CD14-positive monocyte (primary cell): Measurements from ENCODE around the gene MAML3. TPM values are rescaled to one million over a fixed set of nuclear protein-coding genes. Genes with fewer than 3 reads are reported as not detected.

ENCODE experiments used
- DNase-seq, 3 donors: peaks; one replicate each; pipeline ENCODE4 v3.0.0-alpha.2; 2011 to 2022
- H2AFZ ChIP-seq: 2 replicates; pipeline ENCODE4 v1.6.0; 2012; ENCODE audit warnings: mild to moderate bottlenecking, low read depth, low read length, inconsistent platforms; ENCODE audit not compliant: insufficient read depth, poor library complexity, severe bottlenecking
- H3K27ac ChIP-seq, 2 donors: 1 replicate in 1 of 2; 2 replicates in 1 of 2; pipeline ENCODE4 v1.5.1; 2012 to 2013; ENCODE audit warnings: low read length in 2 of 2, control low read depth in 1 of 2, inconsistent platforms in 1 of 2, low read depth in 1 of 2, mild to moderate bottlenecking in 1 of 2
- H3K27me3 ChIP-seq, 2 donors: one replicate each; pipeline versions ENCODE4 v1.6.0 to v1.6.1; 2011 to 2013; ENCODE audit warnings: low read length in 2 of 2; ENCODE audit not compliant: control insufficient read depth in 2 of 2, insufficient read depth in 2 of 2
- H3K36me3 ChIP-seq, 2 donors: replicated peaks in 1 of 2; 1 replicate in 1 of 2; 2 replicates in 1 of 2; pipeline versions ENCODE4 v1.5.1 to v1.6.1; 2012 to 2013; ENCODE audit warnings: low read length in 2 of 2, control low read depth in 1 of 2, inconsistent platforms in 1 of 2, mild to moderate bottlenecking in 1 of 2; ENCODE audit not compliant: insufficient read depth in 2 of 2, control insufficient read depth in 1 of 2
- H3K4me1 ChIP-seq, 2 donors: 1 replicate in 1 of 2; 2 replicates in 1 of 2; pipeline versions ENCODE4 v1.5.1 to v1.6.1; 2012 to 2013; ENCODE audit warnings: low read length in 2 of 2, control low read depth in 1 of 2, inconsistent platforms in 1 of 2, mild to moderate bottlenecking in 1 of 2, moderate library complexity in 1 of 2; ENCODE audit not compliant: insufficient read depth in 2 of 2, control insufficient read depth in 1 of 2
- H3K4me2 ChIP-seq: replicated peaks from 2 replicates; pipeline ENCODE3; 2012; ENCODE audit warnings: low read length, moderate library complexity, mild to moderate bottlenecking; ENCODE audit not compliant: poor library complexity, severe bottlenecking; ENCODE audit errors: extremely low read depth
- H3K4me3 ChIP-seq, 3 experiments: fragments of 200-600 bp in 1 of 3; sonication (generic) in 1 of 3; replicated peaks in 1 of 3; 1 replicate in 2 of 3; 2 replicates in 1 of 3; pipeline ENCODE4 v1.5.1; 2011 to 2013; ENCODE audit warnings: low read length in 3 of 3, mild to moderate bottlenecking in 3 of 3, control low read depth in 2 of 3, low read depth in 2 of 3, inconsistent platforms in 1 of 3, moderate library complexity in 1 of 3
- H3K79me2 ChIP-seq: 2 replicates; pipeline ENCODE4 v1.6.0; 2012; ENCODE audit warnings: mild to moderate bottlenecking, control low read depth, inconsistent platforms, low read length, moderate library complexity; ENCODE audit not compliant: insufficient read depth
- H3K9ac ChIP-seq: 2 replicates; pipeline ENCODE4 v1.6.0; 2017; ENCODE audit warnings: low read length, mild to moderate bottlenecking; ENCODE audit not compliant: insufficient read depth, poor library complexity, severe bottlenecking
- H3K9me3 ChIP-seq, 2 donors: replicated peaks in 1 of 2; 1 replicate in 1 of 2; 2 replicates in 1 of 2; pipeline versions ENCODE4 v1.5.1 to v1.6.1; 2012 to 2013; ENCODE audit warnings: low read length in 2 of 2, control low read depth in 1 of 2; ENCODE audit not compliant: control insufficient read depth in 1 of 2, insufficient read depth in 1 of 2
- H4K20me1 ChIP-seq: 2 replicates; pipeline ENCODE4 v1.6.0; 2012; ENCODE audit warnings: mild to moderate bottlenecking, low read length, control low read depth, moderate library complexity; ENCODE audit not compliant: insufficient read depth
- H3K27ac Mint-ChIP-seq, 7 donors: one replicate each; pipeline ENCODE4 v1.8.0; 2020; ENCODE audit warnings: mild to moderate bottlenecking in 7 of 7, mixed read lengths in 7 of 7, moderate library complexity in 6 of 7, inconsistent platforms in 2 of 7
- H3K27me3 Mint-ChIP-seq, 3 donors: one replicate each; pipeline ENCODE4 v1.8.0; 2021 to 2022; ENCODE audit warnings: low read depth in 3 of 3, mild to moderate bottlenecking in 3 of 3, mixed read lengths in 3 of 3, moderate library complexity in 3 of 3, inconsistent platforms in 1 of 3
- H3K36me3 Mint-ChIP-seq, 2 donors: one replicate each; pipeline ENCODE4 v1.8.0; 2020; ENCODE audit warnings: mixed read lengths in 2 of 2, inconsistent platforms in 1 of 2, mild to moderate bottlenecking in 1 of 2
- H3K4me1 Mint-ChIP-seq: one replicate; pipeline ENCODE4 v1.8.0; 2020; ENCODE audit warnings: mild to moderate bottlenecking, mixed read lengths
- H3K4me3 Mint-ChIP-seq, 2 donors: one replicate each; pipeline ENCODE4 v1.8.0; 2020; ENCODE audit warnings: mild to moderate bottlenecking in 2 of 2, mixed read lengths in 2 of 2, moderate library complexity in 1 of 2
- H3K9me3 Mint-ChIP-seq, 7 donors: one replicate each; pipeline ENCODE4 v1.8.0; 2020 to 2022; ENCODE audit warnings: mixed read lengths in 7 of 7, mild to moderate bottlenecking in 6 of 7, moderate library complexity in 6 of 7, inconsistent platforms in 2 of 7
- WGBS: methylation state at CpG from one replicate; pipeline ENCODE4 v1.1.5; 2013; ENCODE audit warnings: missing lambda C conversion rate; ENCODE audit not compliant: insufficient coverage; 5-methylcytosine and 5-hydroxymethylcytosine counted together
- intact Hi-C, 2 donors: fragments of 100-400 bp; cut with micrococcal nuclease; formaldehyde crosslinking; loops; one replicate each; pipeline versions ENCODE4 v1.15.0 to v1.15.1; 2023
- polyA plus RNA-seq, 3 donors: library from polyadenylated mRNA; depleted of rRNA in 1 of 3; unstranded in 2 of 3; stranded (reverse) in 1 of 3; fragments of 300-500 nt in 2 of 3; fragments of >200 nt in 1 of 3; fragmentation: Illumina TruSeq in 2 of 3; gene quantifications; 1 replicate in 2 of 3; 2 replicates in 1 of 3; pipeline ENCODE4 v1.2.3, GENCODE V29; 2012 to 2021
- TF ChIP-seq, protein P1 (sequence below): fragments of 200-600 bp; IDR thresholded peaks from one replicate; pipeline ENCODE4 v1.8.0; 2022; ENCODE audit warnings: antibody characterized with exemption, mild to moderate bottlenecking

The MAML3 gene
- polyA plus RNA-seq, 3 donors = 1.5 to 6.5 (median 2.3) TPM

DNA sequence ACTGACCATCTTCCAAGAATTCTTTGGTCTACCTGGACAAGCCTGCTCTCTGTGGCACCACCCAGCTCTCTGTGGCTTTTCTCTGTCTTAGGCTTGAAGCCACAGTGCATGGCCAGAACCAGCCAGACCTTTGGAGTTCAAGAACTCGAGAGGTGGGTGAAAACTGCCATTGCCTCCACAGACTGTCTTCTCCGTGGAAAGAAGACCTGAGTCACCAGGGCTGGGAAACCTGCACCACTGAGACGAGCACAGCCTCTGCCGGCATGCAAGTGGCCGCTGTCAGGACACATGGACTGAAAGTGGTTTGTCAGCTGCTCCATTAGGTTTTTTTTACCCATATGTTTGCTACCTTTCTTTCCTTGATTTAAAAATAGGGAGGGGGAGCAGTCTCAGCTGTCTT is 413.9 kb downstream of the MAML3 start:
- no peaks in the 10 kb centered on the region for H3K79me2 ChIP-seq
- 22% methylated on average over 3 of the region's 5 CpGs for WGBS
- H3K27me3 ChIP-seq = no peaks in the 10 kb centered on the region
- Mint-ChIP-seq H3K27ac (peak overlapping the region; percentile 82 to 94 (median 88)), H3K4me3 (no peak overlapping the region), H3K36me3 (peaks cover 7 to 10% of the 10 kb centered on the region in 2 donors), H3K27me3 (peaks cover 0 to 1% (median under 1%) of the 10 kb centered on the region in 3 donors), H3K4me1 (peaks cover 74% of the 10 kb centered on the region), H3K9me3 (peaks cover 0 to 1% (median 0%) of the 10 kb centered on the region in 7 donors)
- intact Hi-C loops = no loop called here
- H3K27ac ChIP-seq = peak overlapping the region; percentile 19 to 76
- H3K9me3 ChIP-seq = no peaks in the 10 kb centered on the region
- peak overlapping the region in 1 of 3 experiments; percentile 61 for H3K4me3 ChIP-seq
- no peak overlapping the region for H3K9ac ChIP-seq
- peaks cover 60 to 77% of the 10 kb centered on the region in 2 donors for H3K4me1 ChIP-seq
- H3K4me2 ChIP-seq = peak overlapping the region; percentile 73
- TF ChIP-seq, protein P1, sequence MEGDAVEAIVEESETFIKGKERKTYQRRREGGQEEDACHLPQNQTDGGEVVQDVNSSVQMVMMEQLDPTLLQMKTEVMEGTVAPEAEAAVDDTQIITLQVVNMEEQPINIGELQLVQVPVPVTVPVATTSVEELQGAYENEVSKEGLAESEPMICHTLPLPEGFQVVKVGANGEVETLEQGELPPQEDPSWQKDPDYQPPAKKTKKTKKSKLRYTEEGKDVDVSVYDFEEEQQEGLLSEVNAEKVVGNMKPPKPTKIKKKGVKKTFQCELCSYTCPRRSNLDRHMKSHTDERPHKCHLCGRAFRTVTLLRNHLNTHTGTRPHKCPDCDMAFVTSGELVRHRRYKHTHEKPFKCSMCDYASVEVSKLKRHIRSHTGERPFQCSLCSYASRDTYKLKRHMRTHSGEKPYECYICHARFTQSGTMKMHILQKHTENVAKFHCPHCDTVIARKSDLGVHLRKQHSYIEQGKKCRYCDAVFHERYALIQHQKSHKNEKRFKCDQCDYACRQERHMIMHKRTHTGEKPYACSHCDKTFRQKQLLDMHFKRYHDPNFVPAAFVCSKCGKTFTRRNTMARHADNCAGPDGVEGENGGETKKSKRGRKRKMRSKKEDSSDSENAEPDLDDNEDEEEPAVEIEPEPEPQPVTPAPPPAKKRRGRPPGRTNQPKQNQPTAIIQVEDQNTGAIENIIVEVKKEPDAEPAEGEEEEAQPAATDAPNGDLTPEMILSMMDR = no peak
- peaks cover under 1% of the 10 kb centered on the region for H4K20me1 ChIP-seq
- H3K36me3 ChIP-seq = no peaks in the 10 kb centered on the region
- peak overlapping the region; percentile 41 for H2AFZ ChIP-seq
- DNase-seq = peak; percentile 27 to 70 (median 32)

DNA sequence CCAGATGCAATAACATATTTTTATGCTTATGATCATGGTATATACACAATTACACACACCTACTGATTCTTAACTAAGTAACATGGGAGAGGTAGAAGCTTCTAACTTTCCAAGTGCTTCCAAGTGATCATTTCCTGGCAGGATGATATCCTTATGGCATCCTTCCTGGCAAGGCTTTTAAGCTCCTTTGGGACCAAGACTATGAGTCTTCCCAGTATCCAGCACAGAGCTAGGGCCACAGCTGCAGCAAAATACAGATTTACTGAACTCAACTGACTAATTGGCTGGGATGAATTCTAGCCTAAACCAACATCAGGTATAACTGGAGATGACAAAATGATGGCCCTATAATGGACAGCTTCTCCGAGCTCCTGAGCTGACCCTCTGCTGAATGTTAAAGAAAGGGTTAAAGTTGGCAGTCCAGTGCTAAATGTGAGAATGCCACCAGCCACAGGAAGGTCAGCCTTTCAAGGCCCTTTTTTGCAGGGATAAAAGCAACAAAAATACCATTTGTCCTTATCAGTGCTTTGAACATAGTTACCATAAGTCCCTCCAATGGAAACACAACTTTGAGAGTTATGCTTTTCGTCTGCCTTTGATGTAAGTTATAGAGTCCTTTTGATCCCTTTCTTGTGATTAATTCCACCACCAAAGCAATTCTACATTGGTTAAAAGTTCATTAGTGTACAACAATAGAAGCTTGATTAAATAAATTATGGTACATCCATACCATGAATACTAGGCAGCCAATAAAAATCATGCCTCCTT is 415.0 kb downstream of the MAML3 start:
- Histone ChIP-seq H3K4me1 (peaks cover 68 to 87% of the 10 kb centered on the region in 2 donors), H3K79me2 (no peaks in the 10 kb centered on the region), H4K20me1 (no peaks in the 10 kb centered on the region), H3K27ac (peak overlapping the region in 1 of 2 donors; percentile 60), H3K27me3 (no peaks in the 10 kb centered on the region), H2AFZ (no peak overlapping the region), H3K4me3 (no peak overlapping the region), H3K4me2 (no peak overlapping the region), H3K9me3 (no peaks in the 10 kb centered on the region), H3K36me3 (no peaks in the 10 kb centered on the region), H3K9ac (no peak overlapping the region)
- H3K9me3 Mint-ChIP-seq = peaks cover 0 to 1% (median 0%) of the 10 kb centered on the region in 7 donors
- intact Hi-C loops = loop anchor here (5.0 to 10.0 kb wide), 5 partner anchors 73 to 616 kb away; partner anchors contain the start of gene MAML3 (in 2 of the 2)
- peak overlapping the region in 1 of 7 donors; percentile 40 for H3K27ac Mint-ChIP-seq
- H3K27me3 Mint-ChIP-seq = peaks cover 0 to 1% (median 1%) of the 10 kb centered on the region in 3 donors
- no peak for DNase-seq
- H3K4me3 Mint-ChIP-seq = no peak overlapping the region
- peaks cover 0 to 2% of the 10 kb centered on the region in 2 donors for H3K36me3 Mint-ChIP-seq
- peaks cover 82% of the 10 kb centered on the region for H3K4me1 Mint-ChIP-seq
- TF ChIP-seq, protein P1 = no peak
- 100% methylated on average over 1 of the region's 2 CpGs for WGBS
